ENCODE results near the gene ZNF362.
"Not testable (repeated sequence)": the region's sequence is repeated elsewhere in the genome, so short reads cannot be mapped to it uniquely, and the experiment has no call there.

- TF ChIP-seq REST (IDR thresholded peaks at IDR 0.05; ENCODE audit: insufficient replicate concordance, low read depth); CTCF (IDR thresholded peaks at IDR 0.05; ENCODE audit: insufficient read depth, low read length); POLR2AphosphoS5 (IDR thresholded peaks at IDR 0.05; ENCODE audit: low read depth): not testable (repeated sequence)
Observed at GRCh38 chr1:33238194-33238724, 18.0 kb upstream of the ZNF362 start.

Data from HL-60 (cell line).